K562 (cell line): ENCODE data around the gene SCTR. TPM values are rescaled to one million over a fixed set of nuclear protein-coding genes. Genes with fewer than 3 reads are reported as not detected.

Source experiments
- ATAC-seq: fragments of 200-7000 bp; cut with Tn5 transposase; 3 replicates; pipeline ENCODE4 v1.9.1; 2020; ENCODE audit warnings: moderate library complexity
- BruUV-seq: library from RNA; stranded (reverse); fragments of 400-500 nt; replicated peaks from 2 replicates; lab custom pipeline; 2021; lab: Mats Ljungman, UMichigan
- CTCF ChIA-PET: fragments of 300-600 bp; formaldehyde crosslinking; extraction: SDS; loops from one replicate; lab custom pipeline; 2021; ENCODE audit warnings: low intra/inter-chr PET ratio; lab: Yijun Ruan, JAX
- POLR2A ChIA-PET: fragments of 300-600, 350-650 bp; sonication (Branson Sonifier 250); formaldehyde crosslinking; extraction: SDS; loops from one replicate; lab custom pipeline; 2021; ENCODE audit warnings: antibody characterized with exemption, inconsistent platforms; lab: Yijun Ruan, JAX
- DNase-seq, 4 experiments: peaks; one replicate each; pipeline versions ENCODE4 v3.0.0 to v3.0.0-alpha.2; 2011 to 2018; ENCODE audit warnings: low spot score in 3 of 4, mixed read lengths in 3 of 4; ENCODE audit errors: extremely low read depth in 1 of 4
- FAIRE-seq: peaks from 2 replicates; lab custom pipeline; 2011; peaks lifted over from hg19 to GRCh38; lab: Jason Lieb, UNC
- H2AFZ ChIP-seq: 2 replicates; pipeline ENCODE4 v1.6.0; 2011; ENCODE audit warnings: low read depth, low read length, control low read depth, inconsistent platforms
- H3K27ac ChIP-seq: fragments of 200-600 bp; 3 replicates; pipeline ENCODE4 v1.8.0; 2011; ENCODE audit warnings: low read depth, mild to moderate bottlenecking, control low read depth, inconsistent platforms, low read length, moderate library complexity, mixed read lengths; ENCODE audit errors: extremely low read depth
- H3K27me3 ChIP-seq, 2 experiments: fragments of 300-600 bp in 1 of 2; 2 replicates in 1 of 2; 3 replicates in 1 of 2; pipeline versions ENCODE4 v1.6.0 to v1.8.0; 2011; ENCODE audit warnings: inconsistent platforms in 2 of 2, low read length in 2 of 2, mild to moderate bottlenecking in 1 of 2, mixed read lengths in 1 of 2, moderate library complexity in 1 of 2; ENCODE audit not compliant: control insufficient read depth in 2 of 2, insufficient read depth in 2 of 2
- H3K36me3 ChIP-seq: fragments of 300-600 bp; 3 replicates; pipeline ENCODE4 v1.8.0; 2011; ENCODE audit warnings: mild to moderate bottlenecking, low read length, inconsistent platforms; ENCODE audit not compliant: control insufficient read depth, insufficient read depth
- H3K4me1 ChIP-seq, 2 experiments: fragments of 200-600 bp in 1 of 2; replicated peaks in 1 of 2; 2 replicates in 1 of 2; 3 replicates in 1 of 2; pipeline versions ENCODE4 v1.5.1 to v1.8.0; 2011; ENCODE audit warnings: inconsistent platforms in 2 of 2, low read length in 2 of 2, mild to moderate bottlenecking in 1 of 2, mixed read lengths in 1 of 2, moderate library complexity in 1 of 2; ENCODE audit not compliant: control insufficient read depth in 2 of 2, insufficient read depth in 2 of 2
- H3K4me2 ChIP-seq: 2 replicates; pipeline ENCODE4 v1.6.1; 2011; ENCODE audit warnings: low read length, control low read depth, inconsistent platforms, mixed read lengths; ENCODE audit not compliant: insufficient read depth
- H3K4me3 ChIP-seq: fragments of 200-600 bp; sonication (generic), shearing (Covaris generic); 2 replicates; pipeline ENCODE4 v1.5.1; 2016; ENCODE audit warnings: control low read depth, inconsistent platforms
- H3K79me2 ChIP-seq: fragments of 200-600 bp; 3 replicates; pipeline ENCODE4 v1.8.0; 2011; ENCODE audit warnings: low read length, inconsistent platforms; ENCODE audit not compliant: control insufficient read depth, insufficient read depth
- H3K9ac ChIP-seq, 2 experiments: 2 replicates each; pipeline versions ENCODE4 v1.6.0 to v1.6.1; 2011; ENCODE audit warnings: low read depth in 2 of 2, low read length in 2 of 2, control low read depth in 1 of 2, inconsistent platforms in 1 of 2, mild to moderate bottlenecking in 1 of 2, mixed read lengths in 1 of 2; ENCODE audit not compliant: insufficient read depth in 1 of 2
- H3K9me1 ChIP-seq: one replicate; pipeline ENCODE4 v1.6.0; 2011; ENCODE audit warnings: inconsistent platforms, mild to moderate bottlenecking, low read length, moderate library complexity; ENCODE audit not compliant: control insufficient read depth, insufficient read depth
- H3K9me3 ChIP-seq: replicated peaks from 2 replicates; pipeline ENCODE4 v1.5.1; 2011; ENCODE audit warnings: low read depth, low read length, inconsistent platforms; ENCODE audit not compliant: control insufficient read depth, insufficient read depth
- H4K20me1 ChIP-seq: replicated peaks from 2 replicates; pipeline ENCODE4 v1.6.1; 2011; ENCODE audit warnings: low read length, inconsistent platforms, mixed read lengths; ENCODE audit not compliant: control insufficient read depth, insufficient read depth
- ARID3A ChIP-seq: IDR thresholded peaks from 2 replicates; pipeline ENCODE4 v1.6.1; 2012; ENCODE audit warnings: low read depth, low read length, improper control_type of control experiment, borderline replicate concordance
- E2F8 ChIP-seq: fragments of 450-650 bp; IDR thresholded peaks from 2 replicates; pipeline ENCODE4 v1.7.1; 2018; ENCODE audit warnings: mild to moderate bottlenecking, low read depth; ENCODE audit not compliant: partially characterized antibody
- ELF4 ChIP-seq: fragments of 450-650 bp; formaldehyde crosslinking; IDR thresholded peaks from 2 replicates; pipeline ENCODE4 v1.4.0; 2022; ENCODE audit warnings: missing genetic modification characterization
- ELK3 ChIP-seq: fragments of 450-650 bp; formaldehyde crosslinking; IDR thresholded peaks from 2 replicates; pipeline ENCODE4 v1.4.0; 2020; ENCODE audit warnings: mild to moderate bottlenecking
- ETV5 ChIP-seq: sonication (generic); formaldehyde crosslinking; IDR thresholded peaks from 2 replicates; pipeline ENCODE4 v1.4.0; 2020; ENCODE audit warnings: low read depth, mild to moderate bottlenecking, missing genetic modification reagents
- FOXK1 ChIP-seq: sonication (generic); formaldehyde crosslinking; IDR thresholded peaks from 2 replicates; pipeline ENCODE4 v1.8.0; 2022; ENCODE audit warnings: missing genetic modification reagents, mild to moderate bottlenecking, borderline replicate concordance
- HDAC6 ChIP-seq: IDR thresholded peaks from 2 replicates; pipeline ENCODE4 v1.6.1; 2012; ENCODE audit warnings: low read depth, mild to moderate bottlenecking, control low read depth, inconsistent platforms, low read length, moderate library complexity
- LARP7 ChIP-seq: fragments of 450-650 bp; IDR thresholded peaks from 2 replicates; pipeline ENCODE4 v1.6.1; 2016
- LEF1 ChIP-seq: fragments of 450-650 bp; IDR thresholded peaks from 2 replicates; pipeline ENCODE4 v1.6.1; 2016; ENCODE audit warnings: mild to moderate bottlenecking
- MAX ChIP-seq: sonication (generic); formaldehyde crosslinking; IDR thresholded peaks from 2 replicates; pipeline ENCODE4 v1.9.0; 2022; ENCODE audit warnings: mild to moderate bottlenecking, missing genetic modification reagents
- NCOA6 ChIP-seq: fragments of 450-650 bp; IDR thresholded peaks from 2 replicates; pipeline ENCODE4 v1.6.1; 2017; ENCODE audit warnings: mild to moderate bottlenecking
- NR4A1 ChIP-seq, 2 experiments: fragments of 250-450 bp in 1 of 2; fragments of 450-650 bp in 1 of 2; sonication (Bioruptor Pico) in 1 of 2; IDR thresholded peaks; 2 replicates each; pipeline versions ENCODE4 v1.4.0 to v1.6.1; 2016 to 2020; ENCODE audit warnings: mild to moderate bottlenecking in 2 of 2, missing compliant biosample characterization in 1 of 2, missing genetic modification characterization in 1 of 2, moderate library complexity in 1 of 2
- PHF8 ChIP-seq: fragments of 200-600 bp; sonication (generic); IDR thresholded peaks from 2 replicates; pipeline ENCODE4 v1.6.1; 2012; ENCODE audit warnings: mixed run types, mild to moderate bottlenecking, inconsistent platforms, low read length, moderate library complexity, borderline replicate concordance
- SNIP1 ChIP-seq: fragments of 450-650 bp; IDR thresholded peaks from 2 replicates; pipeline ENCODE4 v1.7.1; 2017; ENCODE audit warnings: low read depth, mild to moderate bottlenecking
- STAT5A ChIP-seq: IDR thresholded peaks from 2 replicates; pipeline ENCODE4 v1.6.1; 2012; ENCODE audit warnings: low read length, inconsistent platforms, borderline replicate concordance
- YBX1 ChIP-seq: fragments of 450-650 bp; IDR thresholded peaks from 2 replicates; pipeline ENCODE4 v1.7.1; 2016; ENCODE audit warnings: mild to moderate bottlenecking
- ZNF23 ChIP-seq: fragments of 250-450 bp; sonication (Bioruptor Pico); IDR thresholded peaks from 2 replicates; pipeline ENCODE4 v1.4.0; 2020; ENCODE audit warnings: mild to moderate bottlenecking
- ZNF551 ChIP-seq: fragments of 250-450 bp; sonication (Bioruptor Pico); IDR thresholded peaks from 2 replicates; pipeline ENCODE4 v1.5.0; 2021; ENCODE audit warnings: mild to moderate bottlenecking, moderate library complexity
- ZNF717 ChIP-seq: fragments of 250-450 bp; sonication (Bioruptor Pico); IDR thresholded peaks from 2 replicates; pipeline ENCODE4 v1.5.0; 2021
- WGBS: fragments of 100-300 bp; shearing (Covaris generic); methylation state at CpG from one replicate; pipeline ENCODE4 v1.1.6; 2016; ENCODE audit warnings: low coverage, mixed read lengths; ENCODE audit not compliant: insufficient coverage; ENCODE audit errors: missing lambda C conversion rate; 5-methylcytosine and 5-hydroxymethylcytosine counted together
- in situ Hi-C: fragments of 300-500 bp; cut with MboI; formaldehyde crosslinking; loops from 4 replicates; pipeline ENCODE4 v1.15.0; 2018; ENCODE audit warnings: inconsistent platforms, mixed read lengths
- intact Hi-C: fragments of 100-400 bp; cut with micrococcal nuclease; formaldehyde crosslinking; loops from 2 replicates; pipeline ENCODE4 v1.14.2; 2022
- polyA plus RNA-seq, 8 experiments: library from polyadenylated mRNA; depleted of rRNA in 4 of 8; stranded (reverse) in 5 of 8; unstranded in 3 of 8; fragments of >200 nt; fragmentation: Nextera tagmentation in 2 of 8; fragmentation: Illumina TruSeq in 1 of 8; extraction: Ambion mirVana in 2 of 8; extraction: Trizol in 1 of 8; gene quantifications; 2 replicates each; pipeline versions ENCODE4 v1.2.1 to v1.2.3, GENCODE V29; 2011 to 2014; ENCODE audit warnings: inconsistent platforms in 1 of 8, missing spikeins in 1 of 8
- total RNA-seq, 7 experiments: library from RNA; depleted of rRNA in 6 of 7; stranded (reverse); fragments of >200 nt in 6 of 7; fragmentation: Illumina TruSeq in 2 of 7; extraction: Trizol in 2 of 7; gene quantifications; 2 replicates each; pipeline versions ENCODE4 v1.2.1 to v1.2.3, GENCODE V29; 2011 to 2021; ENCODE audit warnings: low replicate concordance in 1 of 7

Gene SCTR
- total and polyA plus RNA-seq, 9 of the 15 experiments (the other 6 are each of a cell fraction or from before 2014, with no cell fraction given), result not detected

- no peaks in the 10 kb centered on the region for H3K9me3 ChIP-seq
- BruUV-seq, result no TSS peak
- intact Hi-C loops (no loop called here), in situ Hi-C loops (no loop called here)
- CTCF ChIA-PET, result no interaction called here
- ATAC-seq (no peak), DNase-seq (no peak), FAIRE-seq (no peak)
- WGBS, result 3% methylated on average over 5 of the region's 5 CpGs
- no peak overlapping the region for H3K9ac ChIP-seq
- H3K36me3 ChIP-seq, result no peaks in the 10 kb centered on the region
- H3K27ac ChIP-seq, result no peak overlapping the region
- no peaks in the 10 kb centered on the region for H4K20me1 ChIP-seq
- H3K79me2 ChIP-seq, result no peaks in the 10 kb centered on the region
- H3K4me1 ChIP-seq, result peaks cover 9 to 20% of the 10 kb centered on the region in 2 experiments
- no peak overlapping the region for H3K4me2 ChIP-seq
- POLR2A ChIA-PET, result no interaction called here
- TF ChIP-seq HDAC6, result no peak
- no peak for TF ChIP-seq ARID3A
- no peak for TF ChIP-seq LEF1
- TF ChIP-seq STAT5A, result no peak
- TF ChIP-seq ELF4 (CRISPR knock-in tag), result no peak
- no peak for TF ChIP-seq SNIP1
- no peak for TF ChIP-seq ZNF551 (CRISPR knock-in tag)
- TF ChIP-seq NCOA6, result no peak
- no peak for TF ChIP-seq LARP7
- TF ChIP-seq NR4A1 (CRISPR knock-in tag; IDR thresholded peaks at IDR 0.05), result no peak
- no peak for TF ChIP-seq NR4A1 (tag; IDR thresholded peaks at IDR 0.05)
- TF ChIP-seq ELK3 (CRISPR knock-in tag), result no peak
- no peak for TF ChIP-seq PHF8
- no peak for TF ChIP-seq ZNF23
- TF ChIP-seq ETV5 (CRISPR knock-in tag), result no peak
- no peak for TF ChIP-seq YBX1
- no peak for TF ChIP-seq E2F8
- TF ChIP-seq ZNF717, result no peak
- TF ChIP-seq MAX (CRISPR knock-in tag), result no peak
- TF ChIP-seq FOXK1 (CRISPR knock-in tag), result no peak
- H2AFZ ChIP-seq, result no peak overlapping the region
- no peaks in the 10 kb centered on the region for H3K9me1 ChIP-seq
- peaks cover 15 to 32% of the 10 kb centered on the region in 2 experiments; a peak in 4 of 5 replicates for H3K27me3 ChIP-seq
- no peak overlapping the region for H3K4me3 ChIP-seq
These were observed 97.9 kb downstream of the SCTR start for GRCh38 chr2:119426396-119426675.
